H9 (cell line): ENCODE results near the gene FBN2. TPM values are rescaled to one million over a fixed set of nuclear protein-coding genes. Genes with fewer than 3 reads are reported as not detected.

Source experiments
- DNase-seq: peaks from one replicate; pipeline ENCODE4 v3.0.0-alpha.2; 2017
- H2AFZ ChIP-seq: one replicate; pipeline ENCODE4 v1.6.1; 2013; ENCODE audit warnings: mild to moderate bottlenecking, low read length, control low read depth, moderate library complexity
- H2AK5ac ChIP-seq: 2 replicates; pipeline ENCODE4 v1.6.1; 2013; ENCODE audit warnings: low read length, control low read depth, mixed read lengths; ENCODE audit not compliant: insufficient read length
- H2BK120ac ChIP-seq: one replicate; pipeline ENCODE4 v1.6.1; 2013; ENCODE audit warnings: low read depth, mild to moderate bottlenecking, low read length, control low read depth, inconsistent platforms; ENCODE audit not compliant: poor library complexity, severe bottlenecking
- H2BK12ac ChIP-seq: 2 replicates; pipeline ENCODE4 v1.6.1; 2013; ENCODE audit warnings: low read length, control low read depth, mixed read lengths, low read depth; ENCODE audit not compliant: insufficient read length
- H2BK15ac ChIP-seq: 2 replicates; pipeline ENCODE4 v1.6.1; 2013; ENCODE audit warnings: low read depth, low read length, control low read depth
- H2BK20ac ChIP-seq: one replicate; pipeline ENCODE4 v1.6.1; 2013; ENCODE audit warnings: low read depth, mild to moderate bottlenecking, low read length, control low read depth, inconsistent platforms; ENCODE audit not compliant: poor library complexity, severe bottlenecking
- H2BK5ac ChIP-seq: 2 replicates; pipeline ENCODE4 v1.6.1; 2013; ENCODE audit warnings: low read length, control low read depth, mixed read lengths; ENCODE audit not compliant: insufficient read length
- H3K14ac ChIP-seq: 2 replicates; pipeline ENCODE4 v1.6.1; 2013; ENCODE audit warnings: low read length, control low read depth; ENCODE audit not compliant: insufficient read depth
- H3K18ac ChIP-seq: 2 replicates; pipeline ENCODE4 v1.6.1; 2013; ENCODE audit warnings: low read depth, mild to moderate bottlenecking, mixed read lengths, low read length, control low read depth; ENCODE audit not compliant: insufficient read length
- H3K23ac ChIP-seq: 2 replicates; pipeline ENCODE4 v1.6.1; 2013; ENCODE audit warnings: low read length, control low read depth, mixed read lengths, low read depth; ENCODE audit not compliant: insufficient read length
- H3K23me2 ChIP-seq: 2 replicates; pipeline ENCODE4 v1.6.1; 2013; ENCODE audit warnings: low read depth, mild to moderate bottlenecking, mixed read lengths, low read length, control low read depth; ENCODE audit not compliant: insufficient read length, poor library complexity, severe bottlenecking
- H3K27ac ChIP-seq: 2 replicates; pipeline ENCODE4 v1.5.1; 2013; ENCODE audit warnings: low read length, control low read depth, mixed read lengths, low read depth; ENCODE audit not compliant: insufficient read length
- H3K27me3 ChIP-seq: 2 replicates; pipeline ENCODE4 v1.6.1; 2013; ENCODE audit warnings: low read length, control low read depth, inconsistent platforms; ENCODE audit not compliant: insufficient read depth
- H3K4ac ChIP-seq: 2 replicates; pipeline ENCODE4 v1.6.1; 2013; ENCODE audit warnings: low read depth, mild to moderate bottlenecking, control low read depth, inconsistent platforms, low read length, moderate library complexity
- H3K4me1 ChIP-seq: 2 replicates; pipeline ENCODE4 v1.6.1; 2013; ENCODE audit warnings: low read length, control low read depth, inconsistent platforms; ENCODE audit not compliant: insufficient read depth
- H3K4me2 ChIP-seq: 2 replicates; pipeline ENCODE4 v1.6.1; 2013; ENCODE audit warnings: low read length, control low read depth, mixed read lengths; ENCODE audit not compliant: insufficient read length, insufficient read depth
- H3K56ac ChIP-seq: 2 replicates; pipeline ENCODE4 v1.6.1; 2013; ENCODE audit warnings: low read depth, mild to moderate bottlenecking, mixed read lengths, low read length, control low read depth; ENCODE audit not compliant: insufficient read length
- H3K79me1 ChIP-seq: 2 replicates; pipeline ENCODE4 v1.6.1; 2013; ENCODE audit warnings: low read depth, mild to moderate bottlenecking, moderate library complexity, low read length, control low read depth, inconsistent platforms; ENCODE audit not compliant: insufficient read depth, poor library complexity, severe bottlenecking
- H3K79me2 ChIP-seq: 2 replicates; pipeline ENCODE4 v1.6.1; 2013; ENCODE audit warnings: low read length, control low read depth, inconsistent platforms; ENCODE audit not compliant: insufficient read depth
- H3K9ac ChIP-seq: 2 replicates; pipeline ENCODE4 v1.6.1; 2013; ENCODE audit warnings: low read length, control low read depth, mixed read lengths; ENCODE audit not compliant: insufficient read length; ENCODE audit errors: extremely low read depth
- H3K9me3 ChIP-seq: one replicate; pipeline ENCODE4 v1.6.1; 2013; ENCODE audit warnings: low read depth, low read length, inconsistent platforms; ENCODE audit not compliant: control insufficient read depth
- H3T11ph ChIP-seq: one replicate; pipeline ENCODE4 v1.6.1; 2013; ENCODE audit warnings: mild to moderate bottlenecking, low read length, control low read depth, inconsistent platforms
- H4K20me1 ChIP-seq: one replicate; pipeline ENCODE4 v1.6.1; 2013; ENCODE audit not compliant: control insufficient read depth, insufficient read length, insufficient read depth
- H4K5ac ChIP-seq: 2 replicates; pipeline ENCODE4 v1.6.1; 2013; ENCODE audit warnings: low read depth, mild to moderate bottlenecking, mixed read lengths, low read length, control low read depth; ENCODE audit not compliant: insufficient read length
- H4K8ac ChIP-seq: replicated peaks from 2 replicates; pipeline ENCODE4 v1.6.1; 2013; ENCODE audit warnings: low read length, control low read depth, mixed read lengths, low read depth; ENCODE audit not compliant: insufficient read length
- H4K91ac ChIP-seq: 2 replicates; pipeline ENCODE4 v1.6.1; 2013; ENCODE audit warnings: low read depth, mild to moderate bottlenecking, moderate library complexity, mixed read lengths, low read length, control low read depth; ENCODE audit not compliant: insufficient read length
- H3K27ac Mint-ChIP-seq, 3 experiments: 2 replicates in 2 of 3; 3 replicates in 1 of 3; pipeline ENCODE4 v1.8.0; 2020 to 2021; ENCODE audit warnings: mixed read lengths in 3 of 3, mild to moderate bottlenecking in 1 of 3, moderate library complexity in 1 of 3
- H3K27me3 Mint-ChIP-seq: 2 replicates; pipeline ENCODE4 v1.8.0; 2021; ENCODE audit warnings: low read depth, mild to moderate bottlenecking, moderate library complexity, mixed read lengths
- H3K36me3 Mint-ChIP-seq, 3 experiments: 2 replicates in 2 of 3; 3 replicates in 1 of 3; pipeline ENCODE4 v1.8.0; 2020 to 2021; ENCODE audit warnings: low read depth in 3 of 3, mixed read lengths in 3 of 3; ENCODE audit not compliant: insufficient read depth in 1 of 3
- H3K4me1 Mint-ChIP-seq, 2 experiments: 2 replicates each; pipeline ENCODE4 v1.8.0; 2020; ENCODE audit warnings: mixed read lengths in 2 of 2
- H3K4me3 Mint-ChIP-seq, 2 experiments: 2 replicates in 1 of 2; 3 replicates in 1 of 2; pipeline ENCODE4 v1.8.0; 2020 to 2021; ENCODE audit warnings: mild to moderate bottlenecking in 2 of 2, mixed read lengths in 2 of 2, moderate library complexity in 1 of 2
- H3K9me3 Mint-ChIP-seq, 2 experiments: 2 replicates in 1 of 2; 3 replicates in 1 of 2; pipeline ENCODE4 v1.8.0; 2020; ENCODE audit warnings: mild to moderate bottlenecking in 2 of 2, mixed read lengths in 2 of 2, moderate library complexity in 1 of 2
- CTCF ChIP-seq: fragments of 200-600 bp; sonication (generic); conservative IDR thresholded peaks from 3 replicates; pipeline ENCODE4 v1.8.0; 2021; ENCODE audit warnings: antibody characterized with exemption, mild to moderate bottlenecking
- WGBS: extraction: QIAGEN DNeasy Blood & Tissue Kit; methylation state at CpG from one replicate; pipeline ENCODE4 v1.1.7; 2013; ENCODE audit warnings: missing lambda C conversion rate, low lambda C conversion rate, mixed read lengths; ENCODE audit not compliant: insufficient read length; ENCODE audit errors: extremely low coverage; 5-methylcytosine and 5-hydroxymethylcytosine counted together
- total RNA-seq: library from RNA; stranded (reverse); gene quantifications from 2 replicates; pipeline ENCODE4 v1.2.1, GENCODE V29; 2021

The FBN2 gene
- total RNA-seq, 1 experiment from 2014 or later: 8.3 TPM

- Mint-ChIP-seq H3K9me3 (peaks cover 0 to 3% of the 10 kb centered on the region in 2 experiments; a peak in 2 of 5 replicates), H3K4me1 (peaks cover 5 to 13% of the 10 kb centered on the region in 2 experiments), H3K27ac (no peak overlapping the region), H3K27me3 (no peaks in the 10 kb centered on the region), H3K36me3 (no peaks in the 10 kb centered on the region; a peak in 2 of 7 replicates), H3K4me3 (no peak overlapping the region)
- H3K79me2 ChIP-seq: no peaks in the 10 kb centered on the region
- H3K14ac ChIP-seq: no peak overlapping the region
- H2BK15ac ChIP-seq: no peak overlapping the region
- H3K27me3 ChIP-seq: no peaks in the 10 kb centered on the region
- no peak overlapping the region for H3K4me2 ChIP-seq
- H4K5ac ChIP-seq: no peak overlapping the region
- H2BK5ac ChIP-seq: no peak overlapping the region
- H3K9me3 ChIP-seq: no peaks in the 10 kb centered on the region
- H2BK12ac ChIP-seq: no peak overlapping the region
- H2BK20ac ChIP-seq: no peak overlapping the region
- no peaks in the 10 kb centered on the region for H4K20me1 ChIP-seq
- no peak overlapping the region for H2BK120ac ChIP-seq
- no peak overlapping the region for H4K8ac ChIP-seq
- no peak overlapping the region for H3K23ac ChIP-seq
- no peak for DNase-seq
- no peak overlapping the region for H3K18ac ChIP-seq
- H3K79me1 ChIP-seq: no peaks in the 10 kb centered on the region
- no peaks in the 10 kb centered on the region for H3K23me2 ChIP-seq
- H3K4ac ChIP-seq: no peak overlapping the region
- no CpG with 5 or more reads among the region's 2 CpGs for WGBS
- no peak overlapping the region for H2AK5ac ChIP-seq
- no peak overlapping the region for H4K91ac ChIP-seq
- no peak overlapping the region for H3K56ac ChIP-seq
- TF ChIP-seq CTCF: no peak
- no peak overlapping the region for H3K27ac ChIP-seq
- H3T11ph ChIP-seq: no peak overlapping the region
- H3K9ac ChIP-seq: no peak overlapping the region
- no peak overlapping the region for H2AFZ ChIP-seq
- no peaks in the 10 kb centered on the region; the same call in 1 of the 2 replicates for H3K4me1 ChIP-seq
These were observed 124.7 kb downstream of the FBN2 start for GRCh38 chr5:128413356-128413755.
